IPS-18a (cell line): ENCODE data around the gene GATAD2A.

Experiments
- H3K27ac ChIP-seq: one replicate; pipeline ENCODE4 v1.5.1; 2013; ENCODE audit warnings: low read length
- H3K27me3 ChIP-seq: one replicate; pipeline ENCODE4 v1.6.1; 2013; ENCODE audit warnings: mild to moderate bottlenecking, low read length; ENCODE audit not compliant: control insufficient read depth, insufficient read depth
- H3K36me3 ChIP-seq: one replicate; pipeline ENCODE4 v1.6.1; 2013; ENCODE audit warnings: low read depth, low read length; ENCODE audit not compliant: control insufficient read depth
- H3K4me1 ChIP-seq: one replicate; pipeline ENCODE4 v1.6.1; 2013; ENCODE audit warnings: low read depth, low read length; ENCODE audit not compliant: control insufficient read depth
- H3K4me3 ChIP-seq: one replicate; pipeline ENCODE4 v1.5.1; 2013; ENCODE audit warnings: low read length
- H3K9ac ChIP-seq: one replicate; pipeline ENCODE4 v1.6.1; 2013; ENCODE audit warnings: mild to moderate bottlenecking, low read length, moderate library complexity
- H3K9me3 ChIP-seq: one replicate; pipeline ENCODE4 v1.6.1; 2013; ENCODE audit warnings: low read depth, low read length; ENCODE audit not compliant: control insufficient read depth

GATAD2A gene

GRCh38 chr19:19427302-19427701 is 21.8 kb downstream of the GATAD2A start:
- H3K9me3 ChIP-seq, result no peaks in the 10 kb centered on the region
- no peaks in the 10 kb centered on the region for H3K36me3 ChIP-seq
- no peak overlapping the region for H3K27ac ChIP-seq
- H3K9ac ChIP-seq, result no peak overlapping the region
- no peaks in the 10 kb centered on the region for H3K4me1 ChIP-seq
- no peaks in the 10 kb centered on the region for H3K27me3 ChIP-seq
- H3K4me3 ChIP-seq, result no peak overlapping the region

DNA sequence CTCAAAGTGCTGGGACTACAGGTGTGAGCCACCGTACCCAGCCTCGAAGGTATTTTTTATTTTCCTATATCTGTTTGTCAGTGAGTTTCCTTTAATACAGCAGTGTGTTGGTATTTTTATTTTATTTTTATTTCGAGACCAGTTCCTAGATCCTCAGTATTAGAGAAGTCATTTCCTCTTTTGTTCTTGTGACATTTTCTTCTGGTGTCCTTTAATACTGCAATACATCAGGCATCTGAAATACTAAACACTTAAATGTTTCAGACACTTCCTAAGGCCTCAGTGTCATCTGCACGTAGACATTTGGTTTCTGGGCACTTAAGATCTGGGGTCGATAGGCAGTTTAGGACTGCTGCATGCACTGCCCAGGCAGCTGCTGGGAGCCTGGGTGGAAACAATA is 22.5 kb downstream of the GATAD2A start:
- Histone ChIP-seq H3K27me3 (no peaks in the 10 kb centered on the region), H3K27ac (no peak overlapping the region), H3K36me3 (no peaks in the 10 kb centered on the region), H3K4me1 (no peaks in the 10 kb centered on the region), H3K4me3 (no peak overlapping the region), H3K9ac (no peak overlapping the region), H3K9me3 (no peaks in the 10 kb centered on the region)

DNA sequence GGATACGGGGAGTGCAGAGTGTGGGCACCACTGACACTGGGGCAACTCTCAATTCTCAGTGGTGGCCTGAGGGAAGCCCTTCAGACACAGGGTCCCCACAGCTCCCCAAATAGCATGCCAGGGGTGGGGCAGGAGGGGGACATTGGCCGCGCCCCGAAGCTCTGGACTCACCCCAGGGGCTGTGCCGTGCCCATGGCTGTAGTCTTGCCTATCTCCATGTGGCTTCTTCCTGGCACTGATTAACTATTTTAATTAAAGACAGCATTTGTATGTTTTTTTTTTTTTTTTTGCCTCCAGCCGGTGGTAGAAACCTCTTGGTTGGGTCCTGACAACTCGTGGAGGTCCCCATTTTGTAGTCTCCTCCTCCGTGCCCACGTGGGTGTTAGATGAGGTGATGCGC is 23.3 kb downstream of the GATAD2A start:
- Histone ChIP-seq H3K4me1 (no peaks in the 10 kb centered on the region), H3K27me3 (no peaks in the 10 kb centered on the region), H3K36me3 (no peaks in the 10 kb centered on the region), H3K4me3 (no peak overlapping the region), H3K9ac (no peak overlapping the region), H3K27ac (no peak overlapping the region), H3K9me3 (no peaks in the 10 kb centered on the region)

DNA sequence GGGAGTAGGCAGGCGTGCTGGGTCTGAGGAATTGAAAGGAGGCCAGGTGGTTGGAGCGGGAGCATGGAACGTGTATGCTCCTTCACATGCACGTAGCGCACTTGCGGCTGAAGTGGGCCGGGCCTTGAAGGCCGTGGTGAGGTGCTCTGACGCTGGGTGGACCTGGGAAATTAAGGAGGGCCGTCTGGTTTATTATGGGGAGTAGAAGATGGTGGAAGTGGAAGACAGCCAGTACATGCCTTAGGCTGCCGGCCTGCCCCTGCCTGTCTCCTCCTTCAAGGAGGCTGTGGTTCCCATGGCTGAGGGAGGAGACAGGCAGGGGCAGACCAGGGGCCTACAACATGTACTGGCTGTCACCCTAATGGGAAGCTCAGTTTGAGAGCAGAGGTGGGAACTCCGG is 23.9 kb downstream of the GATAD2A start:
- no peak overlapping the region for H3K4me3 ChIP-seq
- no peak overlapping the region for H3K9ac ChIP-seq
- H3K36me3 ChIP-seq, result no peaks in the 10 kb centered on the region
- H3K4me1 ChIP-seq, result no peaks in the 10 kb centered on the region
- no peak overlapping the region for H3K27ac ChIP-seq
- H3K27me3 ChIP-seq, result no peaks in the 10 kb centered on the region
- H3K9me3 ChIP-seq, result no peaks in the 10 kb centered on the region

- H3K9ac ChIP-seq, result no peak overlapping the region
- H3K36me3 ChIP-seq, result no peaks in the 10 kb centered on the region
- no peak overlapping the region for H3K27ac ChIP-seq
- no peak overlapping the region for H3K4me3 ChIP-seq
- H3K27me3 ChIP-seq, result no peaks in the 10 kb centered on the region
- H3K9me3 ChIP-seq, result no peaks in the 10 kb centered on the region
- no peaks in the 10 kb centered on the region for H3K4me1 ChIP-seq
Measured at GRCh38 chr19:19432732-19433131, 27.3 kb downstream of the GATAD2A start.

GRCh38 chr19:19433666-19434213 is 28.3 kb downstream of the GATAD2A start:
- Histone ChIP-seq H3K9me3 (no peaks in the 10 kb centered on the region), H3K9ac (no peak overlapping the region), H3K27ac (no peak overlapping the region), H3K4me1 (peaks cover 3% of the 10 kb centered on the region), H3K36me3 (no peaks in the 10 kb centered on the region), H3K27me3 (no peaks in the 10 kb centered on the region), H3K4me3 (no peak overlapping the region)

DNA sequence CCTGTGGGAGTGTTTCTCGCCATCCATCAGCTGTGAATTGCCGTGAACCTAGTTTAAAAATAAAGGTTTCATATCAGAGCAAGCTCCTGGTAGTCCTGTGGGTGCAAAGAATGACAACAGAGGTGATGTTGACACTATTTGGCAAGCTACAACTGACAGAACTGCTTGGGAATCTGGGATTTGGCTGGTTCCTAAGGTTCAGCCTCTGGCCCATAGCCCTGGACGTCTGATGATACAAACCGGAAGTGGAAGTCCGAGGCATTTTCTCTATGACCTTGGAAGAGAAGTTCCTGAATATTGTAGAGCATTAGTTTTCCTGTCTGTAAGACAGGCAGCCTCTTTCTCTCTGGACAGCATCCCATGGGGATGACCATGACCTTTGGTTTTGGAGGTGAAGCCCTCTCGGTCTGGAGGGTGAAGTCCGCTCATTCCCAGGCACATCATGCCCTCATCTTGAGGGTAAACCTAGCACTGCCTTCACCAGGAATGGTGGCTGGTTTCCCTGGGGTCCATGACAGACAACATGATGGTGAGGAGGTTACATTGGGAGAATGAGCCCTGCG is 29.1 kb downstream of the GATAD2A start:
- Histone ChIP-seq H3K4me3 (no peak overlapping the region), H3K27me3 (no peaks in the 10 kb centered on the region), H3K9me3 (no peaks in the 10 kb centered on the region), H3K4me1 (peaks cover 3% of the 10 kb centered on the region), H3K36me3 (no peaks in the 10 kb centered on the region), H3K27ac (no peak overlapping the region), H3K9ac (no peak overlapping the region)

GRCh38 chr19:19436137-19436691 is 30.7 kb downstream of the GATAD2A start:
- no peaks in the 10 kb centered on the region for H3K36me3 ChIP-seq
- peaks cover 3% of the 10 kb centered on the region for H3K4me1 ChIP-seq
- no peak overlapping the region for H3K4me3 ChIP-seq
- no peaks in the 10 kb centered on the region for H3K9me3 ChIP-seq
- H3K27ac ChIP-seq, result no peak overlapping the region
- no peaks in the 10 kb centered on the region for H3K27me3 ChIP-seq
- no peak overlapping the region for H3K9ac ChIP-seq

DNA sequence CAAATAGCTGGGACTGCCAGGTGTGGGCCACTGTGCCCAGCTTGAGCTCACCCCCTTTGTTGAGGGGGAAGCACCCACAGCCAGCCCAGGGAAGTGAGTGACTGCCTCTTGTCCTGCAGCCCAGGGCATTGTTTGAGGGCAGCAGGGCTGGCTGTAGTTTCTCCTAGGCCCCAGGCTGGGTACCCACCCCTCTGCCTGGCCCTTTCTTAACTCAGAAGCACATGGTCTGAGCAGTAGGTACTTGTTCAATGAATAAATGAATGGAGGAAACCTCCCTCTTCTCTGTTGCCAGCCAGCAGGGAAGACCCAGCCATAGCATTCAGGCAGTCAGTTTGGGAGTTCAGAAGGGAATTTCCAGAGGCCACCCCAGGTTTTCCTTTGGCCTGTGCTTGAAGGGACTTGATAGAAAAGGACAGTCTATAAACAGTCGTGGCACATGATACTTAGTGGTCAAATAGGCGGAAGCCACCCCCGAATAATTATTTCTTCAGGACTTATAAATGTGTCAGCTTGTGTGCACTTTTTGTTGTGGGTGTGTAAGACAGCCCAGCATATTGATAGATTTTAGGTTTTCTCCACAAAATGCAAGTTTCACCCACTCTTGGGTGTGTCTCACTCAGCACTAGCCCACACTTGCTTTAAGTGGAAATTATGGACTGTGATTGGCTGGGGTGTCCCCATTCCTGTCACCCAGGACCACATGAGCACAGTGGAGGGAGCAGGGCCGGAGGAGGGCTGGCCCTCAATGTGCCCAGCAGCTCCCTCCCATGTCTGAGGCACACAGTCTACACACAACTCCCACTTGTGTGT is 33.1 kb downstream of the GATAD2A start:
- no peak overlapping the region for H3K4me3 ChIP-seq
- no peak overlapping the region for H3K9ac ChIP-seq
- no peaks in the 10 kb centered on the region for H3K27me3 ChIP-seq
- no peak overlapping the region for H3K27ac ChIP-seq
- no peaks in the 10 kb centered on the region for H3K9me3 ChIP-seq
- H3K4me1 ChIP-seq, result peaks cover 3% of the 10 kb centered on the region
- no peaks in the 10 kb centered on the region for H3K36me3 ChIP-seq

- Histone ChIP-seq H3K4me1 (peaks cover 3% of the 10 kb centered on the region), H3K27me3 (no peaks in the 10 kb centered on the region), H3K4me3 (no peak overlapping the region), H3K36me3 (no peaks in the 10 kb centered on the region), H3K27ac (no peak overlapping the region), H3K9ac (no peak overlapping the region), H3K9me3 (no peaks in the 10 kb centered on the region)
Measured at GRCh38 chr19:19439176-19439482, 33.7 kb downstream of the GATAD2A start.

GRCh38 chr19:19443283-19443682 is 37.8 kb downstream of the GATAD2A start:
- no peak overlapping the region for H3K27ac ChIP-seq
- no peaks in the 10 kb centered on the region for H3K27me3 ChIP-seq
- peaks cover 16% of the 10 kb centered on the region for H3K4me1 ChIP-seq
- H3K9me3 ChIP-seq, result no peaks in the 10 kb centered on the region
- no peak overlapping the region for H3K9ac ChIP-seq
- no peaks in the 10 kb centered on the region for H3K36me3 ChIP-seq
- H3K4me3 ChIP-seq, result no peak overlapping the region
